Hematopoietic multipotent progenitor cell treated with erythropoietin and hydrocortisone succinate and interleukin-3 and kit ligand, for 15 days (in vitro differentiated cells): ENCODE measurements around the gene NCDN.

Source experiments
- DNase-seq: peaks from one replicate; pipeline ENCODE4 v3.0.0-alpha.2; 2015; ENCODE audit warnings: low spot score

NCDN gene, protein sequence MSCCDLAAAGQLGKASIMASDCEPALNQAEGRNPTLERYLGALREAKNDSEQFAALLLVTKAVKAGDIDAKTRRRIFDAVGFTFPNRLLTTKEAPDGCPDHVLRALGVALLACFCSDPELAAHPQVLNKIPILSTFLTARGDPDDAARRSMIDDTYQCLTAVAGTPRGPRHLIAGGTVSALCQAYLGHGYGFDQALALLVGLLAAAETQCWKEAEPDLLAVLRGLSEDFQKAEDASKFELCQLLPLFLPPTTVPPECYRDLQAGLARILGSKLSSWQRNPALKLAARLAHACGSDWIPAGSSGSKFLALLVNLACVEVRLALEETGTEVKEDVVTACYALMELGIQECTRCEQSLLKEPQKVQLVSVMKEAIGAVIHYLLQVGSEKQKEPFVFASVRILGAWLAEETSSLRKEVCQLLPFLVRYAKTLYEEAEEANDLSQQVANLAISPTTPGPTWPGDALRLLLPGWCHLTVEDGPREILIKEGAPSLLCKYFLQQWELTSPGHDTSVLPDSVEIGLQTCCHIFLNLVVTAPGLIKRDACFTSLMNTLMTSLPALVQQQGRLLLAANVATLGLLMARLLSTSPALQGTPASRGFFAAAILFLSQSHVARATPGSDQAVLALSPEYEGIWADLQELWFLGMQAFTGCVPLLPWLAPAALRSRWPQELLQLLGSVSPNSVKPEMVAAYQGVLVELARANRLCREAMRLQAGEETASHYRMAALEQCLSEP

DNA sequence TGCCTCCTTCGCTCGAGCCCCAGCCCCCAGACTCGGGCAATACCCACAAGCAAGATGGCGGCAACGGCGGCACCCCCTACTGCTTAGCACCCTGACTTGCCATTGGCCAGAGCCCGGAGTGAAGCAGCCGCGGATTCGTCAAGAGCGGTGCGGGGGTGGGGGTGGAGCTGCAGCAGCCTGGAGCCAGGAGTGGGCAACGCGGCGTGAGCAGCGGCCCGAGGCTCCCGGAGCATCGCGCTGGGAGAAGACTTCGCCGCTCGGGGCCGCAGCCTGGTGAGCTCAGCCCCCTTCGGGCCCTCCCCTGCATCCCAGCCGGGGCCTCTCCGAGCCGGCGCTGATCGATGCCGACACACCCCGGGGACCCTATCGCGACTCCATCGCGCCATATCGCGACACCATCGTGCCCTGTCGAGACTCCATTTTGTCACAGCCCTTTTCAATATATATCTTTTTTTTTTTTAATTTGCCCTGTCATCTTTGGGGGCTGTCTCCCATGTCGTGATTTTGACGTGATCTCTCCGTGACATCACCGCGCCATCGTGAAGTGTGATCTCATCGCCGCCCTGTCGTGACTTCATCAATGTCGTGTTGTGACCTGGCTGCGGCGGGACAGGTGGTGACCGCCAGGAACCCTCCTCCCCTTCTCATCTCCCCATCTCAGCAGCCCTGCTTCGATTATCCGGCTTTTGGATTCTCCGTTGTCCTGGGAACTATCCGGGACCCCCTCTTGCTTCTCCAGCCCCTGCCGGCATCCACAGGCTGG, at the start of gene NCDN:
Gene NCDN (plus strand): TSS at position 189 of the 763 bp plus-strand sequence. CDS start 392 bp downstream, at position 581.
- peak; percentile 95 for DNase-seq

DNA sequence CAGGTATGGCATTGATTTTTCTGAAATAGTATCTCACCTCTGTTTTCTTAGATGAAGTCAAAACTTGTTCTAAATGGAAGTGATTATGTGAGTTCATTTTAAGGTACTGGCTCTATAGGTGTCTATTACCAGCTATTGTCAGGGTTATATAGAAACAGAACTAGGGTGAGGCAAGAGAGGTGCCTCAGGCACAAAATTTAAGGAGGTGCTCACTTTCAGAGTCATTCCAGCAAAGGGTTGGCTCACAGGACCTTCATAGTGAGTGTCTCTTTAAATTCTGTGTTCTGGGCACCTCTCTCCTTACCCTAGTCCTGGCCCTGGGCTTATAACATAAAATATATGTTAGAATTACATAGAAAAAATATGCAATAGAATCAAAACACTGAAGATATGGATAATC, 49.7 kb upstream of the NCDN start:
- no peak for DNase-seq

DNA sequence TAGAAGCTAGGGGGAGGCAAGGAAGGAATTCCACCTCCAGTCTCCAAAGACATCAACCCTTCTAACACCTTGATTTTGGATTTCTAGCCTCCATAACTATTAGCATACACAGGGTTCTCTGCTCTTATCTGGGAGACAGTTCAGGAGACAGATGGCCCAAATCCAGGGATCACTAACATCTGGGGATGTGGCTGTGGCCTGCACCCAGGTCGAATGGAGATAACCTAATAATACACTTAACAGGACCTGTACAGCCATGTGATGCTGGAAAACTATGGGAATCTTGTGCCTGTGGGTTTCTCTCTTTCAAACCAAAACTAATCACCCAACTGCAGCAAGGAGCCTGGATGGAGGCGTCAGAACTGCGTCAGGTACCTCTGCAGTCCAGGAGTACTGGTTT, 48.0 kb upstream of the NCDN start:
- no peak for DNase-seq

DNA sequence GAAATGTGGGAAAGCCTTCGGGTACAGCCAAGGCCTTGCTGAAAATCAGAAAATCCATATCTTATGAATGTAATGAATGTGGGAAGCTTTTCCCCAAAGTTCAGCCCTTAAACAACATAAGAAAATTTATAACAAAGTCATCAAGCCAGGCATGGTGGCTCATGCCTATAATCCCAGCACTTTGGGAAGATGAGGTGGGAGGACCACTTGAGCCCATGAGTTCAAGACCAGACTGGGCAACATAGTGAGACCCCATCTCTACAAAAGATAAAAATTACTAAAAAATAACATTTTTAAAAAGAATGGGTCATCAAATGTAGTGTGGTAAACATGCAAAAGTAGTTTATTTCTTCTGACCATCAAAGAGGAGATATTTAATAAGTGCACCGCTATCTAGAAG, 46.3 kb upstream of the NCDN start:
- no peak for DNase-seq

DNA sequence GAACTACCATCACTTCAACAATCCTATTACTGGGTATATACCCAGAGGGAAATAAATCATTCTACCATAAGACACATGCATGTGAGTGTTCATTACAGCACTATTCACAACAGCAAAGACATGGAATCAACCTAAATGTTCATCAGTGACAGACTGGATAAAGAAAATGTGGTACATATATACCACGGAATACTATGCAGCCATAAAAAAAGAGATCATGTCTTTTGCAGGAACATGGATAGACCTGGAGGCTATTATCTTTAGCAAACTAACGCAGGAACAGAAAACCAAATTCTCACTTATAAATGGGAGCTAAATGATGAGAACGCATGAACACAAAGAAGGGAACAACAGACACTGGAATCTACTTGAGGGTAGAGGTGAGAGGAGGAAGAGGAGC, 39.4 kb upstream of the NCDN start:
- DNase-seq = no peak

DNA sequence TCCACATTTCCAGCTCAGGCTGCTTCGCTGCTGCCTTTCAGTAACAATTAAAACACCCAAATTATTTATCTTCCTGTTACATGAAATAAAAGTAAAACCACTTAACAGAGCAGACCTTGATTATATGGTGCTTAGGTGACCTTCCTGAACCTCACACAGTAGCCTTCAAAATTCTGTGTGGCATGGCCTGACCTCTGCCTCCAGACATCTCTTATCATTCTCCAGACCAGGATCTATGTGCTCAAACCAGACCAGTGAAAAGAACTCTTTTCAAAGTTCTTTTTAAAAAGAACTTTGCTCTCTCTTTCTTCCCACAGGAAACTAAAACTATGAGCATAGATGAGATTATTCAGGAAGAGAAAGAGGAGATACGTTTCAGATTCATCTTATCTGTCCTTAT, 38.2 kb upstream of the NCDN start:
- DNase-seq = no peak

DNA sequence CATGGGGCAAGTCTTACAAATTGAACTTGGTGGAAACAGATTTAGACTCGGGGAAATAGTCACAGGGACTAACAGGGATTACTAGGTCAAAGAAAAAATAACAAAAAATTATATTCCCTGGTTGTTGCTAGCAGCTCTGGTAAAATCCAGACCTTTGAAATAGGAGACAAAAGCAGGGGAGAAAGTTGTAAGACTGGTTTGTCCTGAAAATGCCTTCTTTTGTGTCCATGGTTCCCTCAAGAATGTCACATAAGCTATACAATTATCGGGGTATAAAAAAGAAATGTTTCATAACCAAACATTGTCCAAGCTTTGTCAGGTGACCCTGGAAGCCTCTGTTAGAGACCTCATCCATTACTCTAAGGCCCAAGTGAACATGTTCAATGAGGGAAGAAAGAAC, 33.5 kb upstream of the NCDN start:
- no peak for DNase-seq

DNA sequence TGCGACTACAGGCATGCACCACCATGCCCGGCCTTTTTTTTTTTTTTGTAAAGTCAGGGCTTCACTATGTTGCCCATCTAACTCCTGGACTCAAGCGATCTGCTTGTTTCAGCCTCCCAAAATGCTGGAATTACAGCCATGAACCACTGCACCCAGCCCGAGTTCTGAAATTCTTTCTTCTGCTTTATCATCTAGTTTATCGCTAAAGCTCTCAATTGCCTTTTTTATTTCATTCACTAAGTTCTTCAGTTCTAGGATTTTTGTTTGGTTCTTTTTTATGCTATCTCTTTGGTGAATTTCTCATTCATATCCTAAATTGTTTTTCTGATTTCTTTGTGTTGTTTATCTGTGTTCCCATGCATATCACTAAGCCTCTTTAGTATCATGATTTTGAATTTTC, 27.4 kb upstream of the NCDN start:
- no peak for DNase-seq

DNA sequence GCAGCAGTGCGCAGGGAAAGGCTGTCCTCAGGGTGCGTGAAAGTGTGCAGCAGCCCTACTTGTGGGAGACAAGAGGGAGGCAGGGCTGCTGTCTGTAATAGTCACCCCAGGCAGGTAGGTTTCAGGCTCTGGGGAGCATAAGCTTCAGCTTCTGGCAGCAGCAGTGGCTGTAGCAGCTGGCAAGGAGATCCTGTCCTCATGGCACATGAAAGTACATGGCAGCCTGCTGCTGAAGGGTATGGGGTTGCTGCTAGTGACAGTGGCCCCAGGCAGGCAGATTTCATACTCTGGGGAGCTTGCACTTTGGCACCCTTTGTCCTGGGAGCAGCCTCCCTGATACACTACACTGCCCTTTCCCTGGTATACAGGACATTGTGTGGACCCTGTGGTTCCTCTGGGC, 26.7 kb upstream of the NCDN start:
- no peak for DNase-seq

DNA sequence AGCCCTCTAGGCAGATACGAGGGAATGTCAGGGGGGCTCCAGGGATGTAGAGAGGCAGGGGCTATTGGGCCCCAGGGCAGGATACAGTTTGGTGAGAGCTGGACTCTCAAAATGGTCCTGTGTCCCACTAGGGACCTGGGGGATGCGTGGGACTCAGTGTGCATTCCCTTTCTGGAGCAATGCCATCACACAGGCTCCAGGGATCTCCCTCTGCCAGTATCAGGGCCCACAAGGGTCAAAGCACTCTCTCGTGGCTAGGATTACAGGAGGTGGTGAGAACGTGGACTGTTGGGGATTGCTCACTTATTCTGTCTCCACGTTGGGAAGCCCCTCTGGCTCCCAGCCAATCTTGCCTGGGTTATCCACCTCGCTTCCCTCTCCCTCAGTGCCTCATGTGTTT, 26.2 kb upstream of the NCDN start:
- DNase-seq = no peak

DNA sequence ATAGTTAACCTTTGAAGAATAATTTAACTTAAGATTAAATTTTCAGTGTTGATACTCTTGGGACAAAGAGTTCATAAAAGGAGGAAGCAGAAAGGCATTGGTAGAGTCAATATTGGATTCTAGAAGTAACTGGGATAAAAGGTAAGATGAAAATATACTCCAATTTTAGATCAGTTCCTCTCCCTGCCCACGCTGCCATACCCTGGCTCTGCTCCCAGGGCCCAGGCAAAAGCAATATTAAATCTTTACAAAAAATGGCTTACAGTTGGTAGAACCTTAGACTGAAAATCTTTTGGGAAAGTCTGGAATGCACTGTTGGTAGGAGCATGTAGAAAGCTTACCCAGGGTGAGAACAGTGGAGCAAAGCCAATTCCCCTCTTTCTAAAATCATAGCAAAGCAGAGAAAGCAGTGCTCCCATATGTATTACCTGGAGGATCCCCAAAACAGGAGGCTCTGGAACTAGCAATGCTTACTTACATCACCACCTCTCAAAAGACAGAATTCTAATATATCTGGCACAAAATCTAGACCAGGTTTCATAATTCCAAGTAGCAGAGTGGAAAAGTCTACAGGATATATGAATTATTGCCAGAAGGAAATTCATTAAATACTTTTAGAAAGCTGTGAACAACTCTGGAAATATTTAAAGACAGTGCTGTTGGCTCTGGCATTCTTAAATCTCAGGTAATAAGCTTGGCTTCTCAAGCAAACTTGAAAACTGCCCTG, 24.9 kb upstream of the NCDN start:
- DNase-seq = no peak

DNA sequence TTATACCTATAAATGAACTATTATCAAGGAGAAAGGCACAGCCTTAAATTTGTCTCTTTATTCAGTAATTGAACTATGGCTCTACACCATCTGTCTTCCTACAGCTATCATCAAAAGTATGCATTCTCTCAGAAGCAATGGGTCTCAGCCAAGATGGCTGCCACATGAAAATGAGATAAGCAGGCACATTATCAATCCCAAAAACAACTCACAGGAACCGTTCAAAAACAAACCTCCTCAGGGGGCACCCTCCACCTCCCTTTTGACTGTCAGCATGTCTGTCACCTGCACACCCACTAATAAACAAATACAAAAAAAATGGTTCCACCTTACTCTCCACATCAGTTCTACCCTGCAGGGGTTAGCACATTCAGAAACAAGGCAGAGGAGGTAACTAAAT, 24.0 kb upstream of the NCDN start:
- peak; percentile 52 for DNase-seq

DNA sequence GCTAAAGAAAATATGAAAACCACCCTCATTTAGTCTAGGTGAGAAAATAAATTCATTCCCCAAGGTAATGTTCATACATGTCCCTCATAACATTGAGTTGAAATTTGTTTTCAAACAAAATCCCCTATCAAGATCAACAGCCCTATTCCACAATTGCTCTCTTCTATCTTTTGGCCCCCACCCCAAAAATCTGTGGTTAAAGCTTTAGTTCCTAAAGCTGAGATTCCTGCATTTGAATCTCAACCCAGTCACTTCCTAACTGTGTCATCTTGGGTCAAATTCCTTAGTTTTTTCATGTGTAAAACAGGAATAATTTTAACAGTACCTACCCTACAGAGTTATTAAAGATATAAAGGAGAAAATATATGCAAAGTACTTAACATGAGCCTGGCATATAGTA, 22.4 kb upstream of the NCDN start:
- DNase-seq = no peak

DNA sequence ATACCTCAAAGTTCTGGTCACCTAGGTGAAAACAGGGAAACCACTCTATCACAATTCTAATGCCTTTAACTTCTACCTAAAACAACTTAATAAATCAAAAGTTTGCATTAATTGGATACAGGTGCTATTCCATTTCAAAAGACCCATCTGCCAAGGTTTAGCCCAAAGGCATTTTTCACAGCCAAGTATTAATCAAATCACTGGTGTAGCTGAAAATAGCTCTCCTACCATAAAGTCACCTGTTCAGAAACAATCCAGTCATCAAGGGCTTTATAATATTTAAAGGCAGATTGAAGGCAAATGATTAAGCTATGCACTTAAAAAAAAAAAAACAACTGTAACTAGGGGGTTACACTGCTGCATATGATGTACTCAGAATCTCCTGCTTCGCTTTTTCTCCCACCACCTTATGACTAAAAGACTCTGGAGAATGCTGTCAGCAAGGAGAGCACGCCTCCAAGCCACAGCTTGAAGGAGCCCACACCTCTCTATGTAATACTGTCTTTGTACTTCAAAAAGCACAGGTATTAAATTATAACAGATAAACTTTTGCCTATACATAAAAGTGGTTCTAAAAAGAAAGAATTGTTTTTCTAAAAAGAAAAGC, 20.9 kb upstream of the NCDN start:
- DNase-seq = no peak

DNA sequence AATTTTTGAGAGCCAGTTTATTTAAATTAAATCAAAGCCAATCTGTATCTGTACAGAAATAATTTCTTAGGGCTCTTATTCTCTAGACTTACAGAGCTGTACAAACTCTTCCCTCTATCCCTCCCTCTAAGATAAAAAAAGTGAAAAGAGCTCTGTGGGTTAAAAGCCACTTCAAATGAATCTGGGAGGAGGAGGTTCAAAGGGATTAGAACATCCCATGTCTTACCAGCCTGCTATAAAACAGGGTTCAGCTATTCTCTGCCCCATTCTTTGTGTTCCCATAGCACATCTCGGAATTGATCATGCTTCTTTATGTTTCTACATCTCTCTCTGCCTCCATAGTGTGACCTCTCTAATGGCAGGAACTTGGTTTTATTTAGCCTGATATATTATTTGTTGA, 19.8 kb upstream of the NCDN start:
- no peak for DNase-seq

DNA sequence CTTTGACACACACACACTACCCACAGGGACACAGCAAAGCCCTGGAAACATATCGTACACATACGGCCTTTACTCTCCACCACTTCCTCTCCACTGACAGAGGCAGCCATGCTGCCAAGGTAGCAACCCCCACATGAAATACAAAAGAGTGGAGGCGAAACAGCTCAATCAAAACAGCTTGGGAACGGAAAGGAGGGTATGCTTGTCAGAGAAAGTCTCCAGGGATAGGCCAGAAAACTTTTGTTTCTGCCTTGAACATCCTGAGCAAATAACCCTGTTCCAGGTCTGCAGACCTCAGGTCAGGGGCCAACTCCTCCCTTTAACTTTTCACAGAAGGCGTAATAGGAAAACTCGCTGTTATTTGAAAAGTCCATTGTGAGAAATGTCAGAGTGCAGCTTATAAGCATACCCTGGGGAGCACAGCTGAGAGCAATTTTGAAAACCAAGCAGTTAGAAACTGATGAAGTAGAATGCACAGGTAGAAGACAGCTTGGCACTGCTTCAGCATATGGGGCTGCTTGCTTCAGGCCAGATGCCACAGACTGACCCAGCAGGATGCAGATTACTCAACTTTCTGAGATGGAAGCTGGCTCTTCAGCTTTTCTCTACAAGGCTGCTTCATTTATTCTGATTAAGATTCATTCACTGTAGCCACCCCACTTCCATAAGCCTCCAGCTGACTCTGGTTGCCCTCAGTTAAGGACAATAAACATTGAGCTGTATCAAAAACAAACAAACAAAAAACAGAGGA, 18.4 kb upstream of the NCDN start:
- DNase-seq = no peak

DNA sequence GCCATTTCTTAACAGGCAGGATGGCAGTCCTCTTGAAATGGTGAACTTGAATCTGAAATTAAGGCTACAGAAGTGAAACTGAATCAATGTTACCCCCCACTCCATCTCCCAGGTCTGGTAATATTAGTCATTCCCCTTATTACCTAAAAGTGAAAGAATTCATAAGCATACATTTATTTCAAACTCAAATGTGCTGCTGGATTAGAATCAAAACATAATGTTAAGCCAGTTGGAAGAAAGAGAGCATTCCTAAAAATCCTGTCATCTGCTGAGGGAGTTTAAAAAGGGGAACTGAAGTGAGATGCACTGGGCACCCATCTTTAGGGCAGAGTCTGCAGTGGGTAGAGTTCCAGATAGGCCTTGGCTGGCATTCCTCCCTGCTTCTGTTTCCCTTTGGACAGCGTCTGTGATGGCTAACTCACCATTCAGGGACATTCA, 17.8 kb upstream of the NCDN start:
- DNase-seq = no peak

DNA sequence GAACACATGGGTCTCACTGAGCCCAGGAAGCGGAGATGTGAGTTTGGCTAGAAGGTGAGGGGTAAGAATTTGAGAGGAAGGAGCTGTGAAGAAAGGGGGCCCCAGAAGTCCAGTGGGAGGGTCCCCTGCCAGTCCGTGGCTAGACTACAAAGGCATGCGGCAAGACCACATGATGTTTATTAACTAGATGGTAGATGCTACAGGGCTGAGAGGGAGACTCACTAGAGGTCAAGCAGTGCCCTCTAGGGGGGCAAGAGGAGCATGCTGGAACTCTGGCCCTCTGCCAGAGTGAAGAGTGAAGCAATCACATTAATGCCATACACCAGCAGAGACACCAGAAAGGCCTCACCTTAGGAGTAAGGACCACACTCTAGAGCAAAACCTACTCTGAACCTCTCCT, 12.6 kb upstream of the NCDN start:
- DNase-seq = peak; percentile 87

DNA sequence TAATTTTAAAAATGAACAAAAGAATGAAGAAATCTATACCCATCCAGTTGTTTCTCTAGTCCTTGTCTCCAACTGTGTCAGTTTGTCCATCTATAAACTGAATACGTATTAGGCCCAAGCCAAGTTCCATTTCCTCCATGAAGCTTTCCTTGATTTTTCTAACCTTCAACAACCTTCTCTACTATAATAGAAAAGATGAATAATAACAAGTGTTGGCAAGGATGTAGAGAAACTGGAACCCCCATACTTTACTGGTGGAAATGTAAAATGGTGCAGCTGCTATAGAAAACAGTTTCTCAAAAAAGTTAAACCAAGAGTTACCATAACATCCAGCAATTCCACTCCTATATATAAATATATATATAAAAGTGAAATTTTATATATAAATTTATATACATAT, 11.0 kb upstream of the NCDN start:
- DNase-seq = no peak

DNA sequence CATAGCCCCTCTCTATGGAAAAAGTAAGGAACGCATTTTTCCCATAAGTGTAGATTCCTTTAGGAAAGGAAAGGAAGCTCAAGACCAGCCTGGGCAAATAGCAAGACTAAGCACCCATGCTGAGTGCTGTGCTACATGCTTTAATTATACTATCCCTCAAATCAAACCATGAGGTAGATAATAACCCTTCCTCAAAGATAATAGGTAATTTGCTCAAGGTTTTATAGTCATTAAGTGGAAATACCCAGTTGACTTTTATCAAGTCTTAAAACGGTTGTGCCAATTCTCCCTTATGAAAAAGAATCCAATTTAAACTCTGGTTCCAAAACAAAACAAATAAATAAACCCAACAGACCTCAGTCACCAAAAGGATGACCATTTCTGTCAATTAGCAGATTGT, 3.7 kb upstream of the NCDN start:
- no peak for DNase-seq
